ENCODE results near the gene DUSP6. TPM values are rescaled to one million over a fixed set of nuclear protein-coding genes. Genes with fewer than 3 reads are reported as not detected.
A peak's percentile ranks its signal among the peaks of the same experiment; 100 is the strongest.

DUSP6 gene
- total and polyA plus RNA-seq, 2 of the 13 experiments (the other 11 are each of a cell fraction or from before 2014, with no cell fraction given), result 40.9 to 161 TPM

GRCh38 chr12:89353188-89353822 lies 1.0 kb upstream of the DUSP6 start (continued):
- TF ChIP-seq NFAT5 (CRISPR knock-in tag; IDR thresholded peaks at IDR 0.05), result peak; percentile 81
- TF ChIP-seq ZNF639 (CRISPR knock-in tag; conservative IDR thresholded peaks at IDR 0.05), result no peak
- TF ChIP-seq ZXDC (CRISPR knock-in tag; IDR thresholded peaks at IDR 0.05), result no peak
- TF ChIP-seq ELF4 (CRISPR knock-in tag; IDR thresholded peaks at IDR 0.05; ENCODE audit: borderline replicate concordance), result peak; percentile 54; the same call in 1 of the 2 replicates
- no peak for TF ChIP-seq ZNF713 (CRISPR knock-in tag; IDR thresholded peaks at IDR 0.05)
- 0 out of 2 replicates have a peak, but pooled peaks have one; percentile 10 for TF ChIP-seq RERE (CRISPR knock-in tag; IDR thresholded peaks at IDR 0.05; ENCODE audit: low read depth)
- 0 out of 2 replicates have a peak, but pooled peaks have one; percentile 13 for TF ChIP-seq ZNF614 (CRISPR knock-in tag; IDR thresholded peaks at IDR 0.05; ENCODE audit: borderline replicate concordance)
- no peak for TF ChIP-seq GABPA (IDR thresholded peaks at IDR 0.05; ENCODE audit: low read depth, low read length)
- TF ChIP-seq GABPA (CRISPR knock-in tag; IDR thresholded peaks at IDR 0.05; ENCODE audit: low read depth), result no peak
- TF ChIP-seq SOX5 (CRISPR knock-in tag; IDR thresholded peaks at IDR 0.05; ENCODE audit: borderline replicate concordance), result peak; percentile 80; the same call in 1 of the 2 replicates
- no peak for TF ChIP-seq PLSCR1 (CRISPR knock-in tag; IDR thresholded peaks at IDR 0.05; ENCODE audit: borderline replicate concordance)
- peak; percentile 42; the same call in 1 of the 2 replicates for TF ChIP-seq RFXAP (CRISPR knock-in tag; IDR thresholded peaks at IDR 0.05; ENCODE audit: borderline replicate concordance)
- no peak; the same call in 1 of the 2 replicates for TF ChIP-seq POGZ (CRISPR knock-in tag; IDR thresholded peaks at IDR 0.05)
